MV-4-11 (cell line): ENCODE data around the gene ZBTB44.
"Not testable (repeated sequence)": the region's sequence is repeated elsewhere in the genome, so short reads cannot be mapped to it uniquely, and the experiment has no call there.

ENCODE experiments used
- DNase-seq: peaks from one replicate; lab custom pipeline; 2025; lab: John Stamatoyannopoulos, UW

The ZBTB44 gene

DNA sequence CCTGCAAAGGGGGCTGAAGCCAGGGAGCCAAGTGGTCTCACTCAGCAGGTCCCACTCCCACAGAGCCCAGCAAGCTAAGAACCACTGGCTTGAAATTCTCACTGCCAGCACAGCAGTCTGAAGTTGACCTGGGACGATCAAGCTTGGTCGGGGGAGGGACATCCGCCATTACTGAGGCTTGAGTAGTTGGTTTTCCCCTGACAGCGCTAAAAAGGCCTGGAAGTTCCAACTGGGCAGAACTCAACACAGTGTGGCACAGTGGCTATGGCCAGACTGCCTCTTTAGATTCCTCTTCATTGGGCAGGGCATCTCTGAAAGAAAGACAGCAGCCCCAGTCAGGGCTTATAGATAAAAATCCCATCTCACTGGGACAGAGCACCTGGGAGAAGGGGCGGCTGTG lies 64.8 kb downstream of the ZBTB44 start:
- DNase-seq = not testable (repeated sequence)

DNA sequence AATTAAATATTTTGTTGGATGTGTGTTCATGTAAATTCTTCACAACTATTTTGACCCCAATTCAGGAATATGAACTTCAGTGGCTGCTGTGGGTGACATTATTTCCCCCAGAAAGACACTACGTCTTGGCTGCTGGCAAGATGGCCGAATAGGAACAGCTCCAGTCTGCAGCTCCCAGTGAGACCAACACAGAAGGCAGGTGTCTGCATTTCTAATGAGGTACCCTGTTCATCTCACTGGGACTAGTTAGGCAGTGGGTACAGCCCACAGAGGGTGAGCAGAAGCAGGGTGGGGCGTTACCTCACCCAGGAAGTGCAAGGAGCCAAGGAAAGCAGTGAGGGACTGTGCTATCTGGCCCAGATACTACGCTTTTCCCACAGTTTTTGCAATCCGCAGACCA lies 65.3 kb downstream of the ZBTB44 start:
- no peak for DNase-seq

DNA sequence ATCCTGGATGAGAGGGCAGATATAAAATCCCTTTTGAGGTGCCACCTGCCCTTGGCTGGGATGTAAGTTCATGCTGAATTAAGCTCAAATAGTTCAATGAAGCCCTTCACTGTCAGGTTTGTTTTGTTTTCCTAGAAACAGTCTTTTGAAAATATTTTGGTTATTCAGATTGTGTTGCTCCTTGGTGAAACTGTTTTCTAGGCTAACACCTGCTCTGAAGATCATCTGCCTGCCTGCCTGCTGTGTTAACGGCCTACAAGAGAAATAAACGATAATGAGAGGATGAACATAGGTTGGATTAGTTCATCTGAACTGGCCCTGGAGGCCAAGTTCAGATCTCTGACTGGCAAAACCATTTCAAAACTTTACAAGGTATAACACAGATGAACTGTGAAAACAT lies 67.4 kb downstream of the ZBTB44 start:
- no peak for DNase-seq

DNA sequence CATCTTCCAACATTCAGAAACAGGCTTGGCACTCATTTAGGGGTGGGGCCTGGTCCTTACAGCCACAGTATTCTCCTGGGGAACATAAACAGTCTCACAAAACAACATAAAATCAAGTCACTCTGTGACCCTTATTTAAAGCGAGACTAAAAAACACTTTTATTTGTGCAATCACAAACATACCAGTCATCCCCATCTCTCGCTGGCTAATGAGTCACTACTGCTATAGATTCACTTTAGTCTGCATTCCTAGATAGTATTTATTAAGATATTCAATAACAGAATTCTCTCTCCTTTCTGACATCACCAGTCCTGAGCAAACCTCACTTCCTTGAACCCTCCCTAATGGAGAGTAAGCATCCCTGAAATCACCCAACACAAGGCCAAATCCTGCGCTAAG lies 68.0 kb downstream of the ZBTB44 start:
- no peak for DNase-seq

- no peak for DNase-seq
These were observed 68.4 kb downstream of the ZBTB44 start for GRCh38 chr11:130246270-130246669.

- DNase-seq = not testable (repeated sequence)
These were observed 69.3 kb downstream of the ZBTB44 start for GRCh38 chr11:130245375-130245774.

- no peak for DNase-seq
These were observed 69.9 kb downstream of the ZBTB44 start for GRCh38 chr11:130244848-130245247.

- DNase-seq = peak; percentile 14
These were observed 70.9 kb downstream of the ZBTB44 start for GRCh38 chr11:130243816-130244215.

GRCh38 chr11:130241713-130242112 lies 73.0 kb downstream of the ZBTB44 start:
- DNase-seq = no peak

DNA sequence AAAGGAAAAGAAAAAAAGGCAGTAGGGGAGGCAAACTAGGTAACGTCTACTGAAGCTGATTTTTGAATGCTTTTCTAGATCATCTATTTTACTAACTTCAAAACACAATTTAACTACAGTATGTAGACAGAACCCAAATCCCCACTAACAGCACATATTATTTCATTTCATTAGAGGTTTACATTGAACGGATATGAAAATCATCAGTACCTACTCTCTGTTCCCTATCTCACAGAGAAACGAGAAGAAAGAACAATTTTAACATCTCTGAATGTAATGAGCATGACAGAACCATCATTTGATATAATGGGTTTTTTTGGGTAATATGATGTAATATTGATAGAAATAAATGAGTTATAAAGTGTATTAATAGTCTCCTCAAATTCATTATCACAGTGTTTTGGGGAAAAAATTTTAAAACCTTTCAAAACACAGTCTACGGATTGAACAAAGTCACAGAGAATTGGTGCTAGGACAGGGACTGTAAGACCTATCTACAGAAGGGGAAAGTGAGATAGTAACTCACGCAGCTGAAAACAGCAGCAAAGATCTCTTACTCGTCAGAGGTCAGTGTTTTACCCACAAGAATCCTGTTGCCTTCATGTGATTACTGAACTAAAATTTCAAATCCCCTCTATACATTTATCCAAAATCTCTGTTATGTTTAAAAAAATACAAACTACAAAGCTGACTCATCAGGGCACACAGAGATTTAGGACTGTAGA lies 77.3 kb downstream of the ZBTB44 start:
- no peak for DNase-seq

DNA sequence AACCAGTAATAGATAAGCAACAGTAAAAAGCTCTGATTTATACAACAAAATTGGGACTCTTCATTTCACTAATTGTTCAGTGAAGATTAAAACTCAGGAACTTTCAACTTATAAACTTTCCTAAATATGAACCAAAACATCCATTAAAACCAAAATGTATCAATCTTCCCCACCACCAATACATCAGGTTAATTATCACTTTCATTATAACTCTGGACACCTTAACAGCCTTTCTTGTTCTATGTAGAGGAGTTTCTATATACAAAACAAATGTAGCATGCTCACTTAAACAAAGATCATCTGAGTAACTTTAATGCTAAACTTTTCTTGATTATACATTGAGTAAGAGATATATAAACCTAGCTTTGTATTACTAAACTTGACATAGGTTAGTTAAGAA lies 80.4 kb downstream of the ZBTB44 start:
- no peak for DNase-seq

DNA sequence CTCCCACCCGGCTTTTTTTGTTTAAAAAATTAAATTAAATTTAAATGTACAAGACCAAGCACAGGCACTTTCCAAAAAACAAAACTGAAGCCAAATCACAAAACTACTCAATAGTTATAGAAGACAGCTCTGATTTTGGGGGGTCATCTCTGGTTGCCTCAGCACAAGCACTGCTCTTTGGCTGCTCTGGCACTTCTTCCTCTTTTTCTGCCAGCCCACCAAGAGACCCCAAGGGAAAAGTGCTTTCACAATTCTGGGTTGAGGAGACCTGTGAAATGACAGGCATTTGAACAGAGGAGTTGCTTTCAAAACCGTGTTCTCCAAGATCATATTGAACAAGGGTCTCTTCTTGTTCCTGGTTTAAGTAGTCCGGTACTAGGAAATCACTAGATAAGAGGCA lies 80.8 kb downstream of the ZBTB44 start:
- DNase-seq = not testable (repeated sequence)

- peak; percentile 6 for DNase-seq
These were observed 81.2 kb downstream of the ZBTB44 start for GRCh38 chr11:130233486-130233885.

GRCh38 chr11:130227373-130227772 lies 87.3 kb downstream of the ZBTB44 start:
- DNase-seq = no peak

GRCh38 chr11:130223291-130223971 lies 91.3 kb downstream of the ZBTB44 start:
- no peak for DNase-seq

- no peak for DNase-seq
These were observed 94.2 kb downstream of the ZBTB44 start for GRCh38 chr11:130220311-130221035.

- DNase-seq = no peak
These were observed 95.6 kb downstream of the ZBTB44 start for GRCh38 chr11:130219148-130219547.

- DNase-seq = no peak
These were observed 96.1 kb downstream of the ZBTB44 start for GRCh38 chr11:130218501-130219070.

GRCh38 chr11:130217133-130218031 lies 97.3 kb downstream of the ZBTB44 start:
- no peak for DNase-seq

GRCh38 chr11:130216591-130217132 lies 98.1 kb downstream of the ZBTB44 start:
- DNase-seq = no peak

DNA sequence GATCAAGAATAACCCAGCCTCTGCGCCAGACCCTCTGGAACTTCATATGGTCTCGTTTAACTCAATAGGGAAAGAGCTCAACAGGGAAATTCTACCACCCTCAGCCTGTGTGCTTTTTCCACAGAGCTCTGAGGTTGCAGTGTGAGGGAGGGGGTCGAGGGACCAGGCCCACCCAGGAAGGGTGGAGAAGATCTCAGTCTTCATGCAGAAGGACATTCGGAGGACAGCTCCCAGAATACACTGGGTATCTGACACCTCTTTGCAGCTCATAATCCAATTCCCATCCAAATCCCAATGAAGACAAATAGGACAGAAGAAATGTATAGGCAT lies 98.5 kb downstream of the ZBTB44 start:
- no peak for DNase-seq
